Ishikawa (cell line): ENCODE measurements around the gene HPS3.

Experiments
- TCF12 ChIP-seq: IDR thresholded peaks from 2 replicates; pipeline ENCODE4 v1.6.1; 2012; ENCODE audit warnings: low read depth
- TEAD4 ChIP-seq: IDR thresholded peaks from 2 replicates; pipeline ENCODE4 v1.6.1; 2012

DNA sequence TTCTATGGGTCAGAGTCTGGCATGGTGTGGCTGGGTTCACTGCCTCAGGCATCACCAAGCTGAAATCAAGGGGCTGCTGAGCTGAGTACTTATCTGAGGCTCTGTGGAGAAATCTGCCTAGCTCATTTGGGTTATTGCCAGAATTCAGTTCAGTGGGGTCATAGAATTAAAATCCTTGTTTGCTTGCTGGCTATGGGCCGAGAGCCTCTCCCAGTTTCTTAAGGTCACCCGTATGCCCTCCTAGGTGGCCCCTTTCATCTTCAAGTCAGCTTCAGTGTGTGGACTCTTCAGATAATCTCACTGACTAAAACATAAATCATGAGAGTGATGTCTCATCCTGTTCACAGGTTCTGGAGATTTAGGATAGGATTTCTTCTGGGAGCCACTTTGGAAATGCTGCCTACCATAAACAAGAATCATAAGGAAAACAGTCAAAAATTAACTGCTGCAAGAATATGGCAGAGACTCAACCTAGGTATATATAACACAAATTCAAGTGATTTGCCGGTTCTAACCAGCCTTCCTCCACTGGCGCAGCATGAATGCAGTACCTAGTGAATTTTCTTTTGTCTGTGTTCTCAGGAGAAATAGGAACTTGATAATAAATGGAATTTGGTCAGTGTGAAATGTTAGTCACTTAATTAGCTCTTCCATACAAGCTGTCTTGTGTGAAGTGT lies 86.9 kb downstream of the HPS3 start:
- no peak for TF ChIP-seq TEAD4
- no peak for TF ChIP-seq TCF12
